ENCODE results near the gene OTOG.

Gene OTOG

DNA sequence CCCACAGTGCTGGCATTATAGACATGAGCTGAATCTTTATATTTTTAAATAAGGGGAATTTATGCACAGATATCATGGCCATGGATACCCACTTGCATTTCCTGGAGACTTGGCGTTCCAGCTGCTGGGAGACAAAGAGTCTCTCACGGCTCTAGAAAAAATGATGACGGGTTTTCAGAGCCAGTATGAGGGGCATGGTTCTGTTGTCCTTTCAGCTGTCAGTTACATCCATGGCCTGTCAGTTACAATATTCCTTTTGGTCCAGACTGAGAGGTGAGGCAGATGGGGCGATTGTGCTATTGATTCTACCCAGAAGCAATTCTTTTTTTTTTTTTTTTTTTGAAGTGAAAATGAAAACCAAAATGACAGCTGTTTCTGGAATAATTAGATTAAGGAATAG lies 32.6 kb upstream of the OTOG start:
- no peaks in the 10 kb centered on the region for H3K4me1 ChIP-seq (ENCODE audit: control insufficient read depth, insufficient read depth, low read length)
- H3K27ac ChIP-seq (ENCODE audit: extremely low read depth, low read depth, low read length), result no peak overlapping the region
- ChIA-PET POLR2A (no interaction called here), CTCF (interaction anchor here (0.7 to 13.0 kb wide), 5 partner anchors 10 to 131 kb away, joined by 3 to 318 read pairs (median 19); partner anchors contain the start of gene KCNJ11)
- TF ChIP-seq ZNF837 (tag by site-specific recombination; IDR thresholded peaks at IDR 0.05) (no peak), ZNF214 (tag by site-specific recombination; IDR thresholded peaks at IDR 0.05; ENCODE audit: borderline replicate concordance) (no peak), BCL11B (tag by site-specific recombination; IDR thresholded peaks at IDR 0.05; ENCODE audit: low read depth) (no peak), ZNF423 (tag by site-specific recombination; IDR thresholded peaks at IDR 0.05) (no peak), ZNF223 (tag by site-specific recombination; IDR thresholded peaks at IDR 0.05) (no peak), ZNF335 (tag by site-specific recombination; conservative IDR thresholded peaks at IDR 0.05) (no peak), ZNF530 (tag by site-specific recombination; IDR thresholded peaks at IDR 0.05; ENCODE audit: low read depth) (no peak)
- TF ChIP-seq, protein P1, sequence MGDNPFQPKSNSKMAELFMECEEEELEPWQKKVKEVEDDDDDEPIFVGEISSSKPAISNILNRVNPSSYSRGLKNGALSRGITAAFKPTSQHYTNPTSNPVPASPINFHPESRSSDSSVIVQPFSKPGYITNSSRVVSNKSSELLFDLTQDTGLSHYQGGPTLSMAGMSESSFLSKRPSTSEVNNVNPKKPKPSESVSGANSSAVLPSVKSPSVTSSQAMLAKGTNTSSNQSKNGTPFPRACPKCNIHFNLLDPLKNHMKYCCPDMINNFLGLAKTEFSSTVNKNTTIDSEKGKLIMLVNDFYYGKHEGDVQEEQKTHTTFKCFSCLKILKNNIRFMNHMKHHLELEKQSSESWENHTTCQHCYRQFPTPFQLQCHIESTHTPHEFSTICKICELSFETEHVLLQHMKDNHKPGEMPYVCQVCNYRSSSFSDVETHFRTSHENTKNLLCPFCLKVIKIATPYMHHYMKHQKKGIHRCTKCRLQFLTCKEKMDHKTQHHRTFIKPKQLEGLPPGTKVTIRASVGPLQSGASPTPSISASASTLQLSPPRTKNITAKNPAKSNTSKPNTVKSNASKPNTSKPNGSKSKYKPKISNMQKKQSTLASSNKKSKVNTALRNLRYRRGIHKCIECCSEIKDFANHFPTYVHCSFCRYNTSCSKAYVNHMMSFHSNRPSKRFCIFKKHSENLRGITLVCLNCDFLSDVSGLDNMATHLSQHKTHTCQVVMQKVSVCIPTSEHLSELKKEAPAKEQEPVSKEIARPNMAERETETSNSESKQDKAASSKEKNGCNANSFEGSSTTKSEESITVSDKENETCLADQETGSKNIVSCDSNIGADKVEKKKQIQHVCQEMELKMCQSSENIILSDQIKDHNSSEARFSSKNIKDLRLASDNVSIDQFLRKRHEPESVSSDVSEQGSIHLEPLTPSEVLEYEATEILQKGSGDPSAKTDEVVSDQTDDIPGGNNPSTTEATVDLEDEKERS (tag by site-specific recombination; IDR thresholded peaks at IDR 0.05), result no peak
- TF ChIP-seq, protein P2, sequence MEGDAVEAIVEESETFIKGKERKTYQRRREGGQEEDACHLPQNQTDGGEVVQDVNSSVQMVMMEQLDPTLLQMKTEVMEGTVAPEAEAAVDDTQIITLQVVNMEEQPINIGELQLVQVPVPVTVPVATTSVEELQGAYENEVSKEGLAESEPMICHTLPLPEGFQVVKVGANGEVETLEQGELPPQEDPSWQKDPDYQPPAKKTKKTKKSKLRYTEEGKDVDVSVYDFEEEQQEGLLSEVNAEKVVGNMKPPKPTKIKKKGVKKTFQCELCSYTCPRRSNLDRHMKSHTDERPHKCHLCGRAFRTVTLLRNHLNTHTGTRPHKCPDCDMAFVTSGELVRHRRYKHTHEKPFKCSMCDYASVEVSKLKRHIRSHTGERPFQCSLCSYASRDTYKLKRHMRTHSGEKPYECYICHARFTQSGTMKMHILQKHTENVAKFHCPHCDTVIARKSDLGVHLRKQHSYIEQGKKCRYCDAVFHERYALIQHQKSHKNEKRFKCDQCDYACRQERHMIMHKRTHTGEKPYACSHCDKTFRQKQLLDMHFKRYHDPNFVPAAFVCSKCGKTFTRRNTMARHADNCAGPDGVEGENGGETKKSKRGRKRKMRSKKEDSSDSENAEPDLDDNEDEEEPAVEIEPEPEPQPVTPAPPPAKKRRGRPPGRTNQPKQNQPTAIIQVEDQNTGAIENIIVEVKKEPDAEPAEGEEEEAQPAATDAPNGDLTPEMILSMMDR (tag by site-specific recombination; IDR thresholded peaks at IDR 0.05), result no peak
- TF ChIP-seq, protein P3, sequence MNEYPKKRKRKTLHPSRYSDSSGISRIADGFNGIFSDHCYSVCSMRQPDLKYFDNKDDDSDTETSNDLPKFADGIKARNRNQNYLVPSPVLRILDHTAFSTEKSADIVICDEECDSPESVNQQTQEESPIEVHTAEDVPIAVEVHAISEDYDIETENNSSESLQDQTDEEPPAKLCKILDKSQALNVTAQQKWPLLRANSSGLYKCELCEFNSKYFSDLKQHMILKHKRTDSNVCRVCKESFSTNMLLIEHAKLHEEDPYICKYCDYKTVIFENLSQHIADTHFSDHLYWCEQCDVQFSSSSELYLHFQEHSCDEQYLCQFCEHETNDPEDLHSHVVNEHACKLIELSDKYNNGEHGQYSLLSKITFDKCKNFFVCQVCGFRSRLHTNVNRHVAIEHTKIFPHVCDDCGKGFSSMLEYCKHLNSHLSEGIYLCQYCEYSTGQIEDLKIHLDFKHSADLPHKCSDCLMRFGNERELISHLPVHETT (tag by site-specific recombination; IDR thresholded peaks at IDR 0.05), result no peak
- TF ChIP-seq, protein P4, sequence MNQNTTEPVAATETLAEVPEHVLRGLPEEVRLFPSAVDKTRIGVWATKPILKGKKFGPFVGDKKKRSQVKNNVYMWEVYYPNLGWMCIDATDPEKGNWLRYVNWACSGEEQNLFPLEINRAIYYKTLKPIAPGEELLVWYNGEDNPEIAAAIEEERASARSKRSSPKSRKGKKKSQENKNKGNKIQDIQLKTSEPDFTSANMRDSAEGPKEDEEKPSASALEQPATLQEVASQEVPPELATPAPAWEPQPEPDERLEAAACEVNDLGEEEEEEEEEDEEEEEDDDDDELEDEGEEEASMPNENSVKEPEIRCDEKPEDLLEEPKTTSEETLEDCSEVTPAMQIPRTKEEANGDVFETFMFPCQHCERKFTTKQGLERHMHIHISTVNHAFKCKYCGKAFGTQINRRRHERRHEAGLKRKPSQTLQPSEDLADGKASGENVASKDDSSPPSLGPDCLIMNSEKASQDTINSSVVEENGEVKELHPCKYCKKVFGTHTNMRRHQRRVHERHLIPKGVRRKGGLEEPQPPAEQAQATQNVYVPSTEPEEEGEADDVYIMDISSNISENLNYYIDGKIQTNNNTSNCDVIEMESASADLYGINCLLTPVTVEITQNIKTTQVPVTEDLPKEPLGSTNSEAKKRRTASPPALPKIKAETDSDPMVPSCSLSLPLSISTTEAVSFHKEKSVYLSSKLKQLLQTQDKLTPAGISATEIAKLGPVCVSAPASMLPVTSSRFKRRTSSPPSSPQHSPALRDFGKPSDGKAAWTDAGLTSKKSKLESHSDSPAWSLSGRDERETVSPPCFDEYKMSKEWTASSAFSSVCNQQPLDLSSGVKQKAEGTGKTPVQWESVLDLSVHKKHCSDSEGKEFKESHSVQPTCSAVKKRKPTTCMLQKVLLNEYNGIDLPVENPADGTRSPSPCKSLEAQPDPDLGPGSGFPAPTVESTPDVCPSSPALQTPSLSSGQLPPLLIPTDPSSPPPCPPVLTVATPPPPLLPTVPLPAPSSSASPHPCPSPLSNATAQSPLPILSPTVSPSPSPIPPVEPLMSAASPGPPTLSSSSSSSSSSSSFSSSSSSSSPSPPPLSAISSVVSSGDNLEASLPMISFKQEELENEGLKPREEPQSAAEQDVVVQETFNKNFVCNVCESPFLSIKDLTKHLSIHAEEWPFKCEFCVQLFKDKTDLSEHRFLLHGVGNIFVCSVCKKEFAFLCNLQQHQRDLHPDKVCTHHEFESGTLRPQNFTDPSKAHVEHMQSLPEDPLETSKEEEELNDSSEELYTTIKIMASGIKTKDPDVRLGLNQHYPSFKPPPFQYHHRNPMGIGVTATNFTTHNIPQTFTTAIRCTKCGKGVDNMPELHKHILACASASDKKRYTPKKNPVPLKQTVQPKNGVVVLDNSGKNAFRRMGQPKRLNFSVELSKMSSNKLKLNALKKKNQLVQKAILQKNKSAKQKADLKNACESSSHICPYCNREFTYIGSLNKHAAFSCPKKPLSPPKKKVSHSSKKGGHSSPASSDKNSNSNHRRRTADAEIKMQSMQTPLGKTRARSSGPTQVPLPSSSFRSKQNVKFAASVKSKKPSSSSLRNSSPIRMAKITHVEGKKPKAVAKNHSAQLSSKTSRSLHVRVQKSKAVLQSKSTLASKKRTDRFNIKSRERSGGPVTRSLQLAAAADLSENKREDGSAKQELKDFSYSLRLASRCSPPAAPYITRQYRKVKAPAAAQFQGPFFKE (tag by site-specific recombination; IDR thresholded peaks at IDR 0.05; ENCODE audit: borderline replicate concordance), result no peak
- TF ChIP-seq, protein P5, sequence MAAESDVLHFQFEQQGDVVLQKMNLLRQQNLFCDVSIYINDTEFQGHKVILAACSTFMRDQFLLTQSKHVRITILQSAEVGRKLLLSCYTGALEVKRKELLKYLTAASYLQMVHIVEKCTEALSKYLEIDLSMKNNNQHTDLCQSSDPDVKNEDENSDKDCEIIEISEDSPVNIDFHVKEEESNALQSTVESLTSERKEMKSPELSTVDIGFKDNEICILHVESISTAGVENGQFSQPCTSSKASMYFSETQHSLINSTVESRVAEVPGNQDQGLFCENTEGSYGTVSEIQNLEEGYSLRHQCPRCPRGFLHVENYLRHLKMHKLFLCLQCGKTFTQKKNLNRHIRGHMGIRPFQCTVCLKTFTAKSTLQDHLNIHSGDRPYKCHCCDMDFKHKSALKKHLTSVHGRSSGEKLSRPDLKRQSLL (tag by site-specific recombination; IDR thresholded peaks at IDR 0.05), result no peak
- H3K4me3 ChIP-seq (ENCODE audit: low read depth, low read length), result no peak overlapping the region
- no peaks in the 10 kb centered on the region for H3K36me3 ChIP-seq (ENCODE audit: control insufficient read depth in 2 of 2, insufficient read depth in 1 of 2, low read length in 2 of 2)
- no peaks in the 10 kb centered on the region for H3K9me3 ChIP-seq (ENCODE audit: control insufficient read depth, insufficient read depth, low read depth, low read length)

All from HEK293 (cell line).